K562 (cell line): ENCODE data around the gene MRNIP. TPM values are rescaled to one million over a fixed set of nuclear protein-coding genes. Genes with fewer than 3 reads are reported as not detected.
A peak's percentile ranks its signal among the peaks of the same experiment; 100 is the strongest.

Source experiments
- BDP1 ChIP-seq: IDR thresholded peaks from 3 replicates; pipeline ENCODE4 v1.6.1; 2011; ENCODE audit not compliant: insufficient read length, insufficient read depth
- CREB1 ChIP-seq, 2 experiments: sonication (generic) in 1 of 2; formaldehyde crosslinking in 1 of 2; IDR thresholded peaks; 2 replicates each; pipeline versions ENCODE4 v1.6.1 to v1.8.0; 2012 to 2022; ENCODE audit warnings: inconsistent platforms in 1 of 2, mild to moderate bottlenecking in 1 of 2, missing genetic modification reagents in 1 of 2, moderate library complexity in 1 of 2
- E2F8 ChIP-seq: fragments of 450-650 bp; IDR thresholded peaks from 2 replicates; pipeline ENCODE4 v1.7.1; 2018; ENCODE audit warnings: mild to moderate bottlenecking, low read depth; ENCODE audit not compliant: partially characterized antibody
- MECOM ChIP-seq: fragments of 250-450 bp; sonication (Bioruptor Pico); IDR thresholded peaks from 2 replicates; pipeline ENCODE4 v1.8.0; 2022; ENCODE audit warnings: inconsistent platforms
- NFXL1 ChIP-seq: fragments of 450-650 bp; formaldehyde crosslinking; IDR thresholded peaks from 2 replicates; pipeline ENCODE4 v1.4.0; 2021; ENCODE audit warnings: mild to moderate bottlenecking
- POLR2H ChIP-seq: IDR thresholded peaks from 2 replicates; pipeline ENCODE4 v1.6.1; 2016; ENCODE audit warnings: missing genetic modification characterization, low read depth, mild to moderate bottlenecking, control low read depth, missing compliant biosample characterization, moderate library complexity
- RBFOX2 ChIP-seq: fragments of 200-400 bp; formaldehyde crosslinking; IDR thresholded peaks from 2 replicates; pipeline ENCODE4 v1.6.1; 2017; ENCODE audit warnings: low read depth, mild to moderate bottlenecking, low read length, moderate library complexity
- SAFB2 ChIP-seq: fragments of 200-400 bp; formaldehyde crosslinking; IDR thresholded peaks from 2 replicates; pipeline ENCODE4 v1.6.1; 2018; ENCODE audit warnings: borderline replicate concordance, low read length, low read depth, moderate library complexity; ENCODE audit not compliant: severe bottlenecking
- SMAD4 ChIP-seq: fragments of 250-450 bp; sonication (Bioruptor Pico); conservative IDR thresholded peaks from 2 replicates; pipeline ENCODE4 v1.8.0; 2021; ENCODE audit warnings: inconsistent platforms, mild to moderate bottlenecking, moderate library complexity
- ZNF143 ChIP-seq: sonication (generic); formaldehyde crosslinking; IDR thresholded peaks from 2 replicates; pipeline ENCODE4 v1.9.0; 2022; ENCODE audit warnings: mild to moderate bottlenecking, missing genetic modification reagents
- ZNF280A ChIP-seq: fragments of 450-650 bp; IDR thresholded peaks from 2 replicates; pipeline ENCODE4 v1.6.1; 2018; ENCODE audit warnings: mild to moderate bottlenecking, low read depth; ENCODE audit not compliant: partially characterized antibody
- ZNF639 ChIP-seq, 2 experiments: fragments of 200-800 bp in 1 of 2; sonication (Bioruptor generic) in 1 of 2; sonication (generic) in 1 of 2; formaldehyde crosslinking in 1 of 2; IDR thresholded peaks in 1 of 2; conservative IDR thresholded peaks in 1 of 2; 2 replicates each; pipeline versions ENCODE4 v1.5.0 to v1.6.1; 2016 to 2020; ENCODE audit warnings: missing compliant biosample characterization in 1 of 2, missing genetic modification characterization in 1 of 2, missing genetic modification reagents in 1 of 2
- ZSCAN29 ChIP-seq: fragments of 450-650 bp; IDR thresholded peaks from 2 replicates; pipeline ENCODE4 v1.6.1; 2017
- polyA plus RNA-seq, 8 experiments: library from polyadenylated mRNA; depleted of rRNA in 4 of 8; stranded (reverse) in 5 of 8; unstranded in 3 of 8; fragments of >200 nt; fragmentation: Nextera tagmentation in 2 of 8; fragmentation: Illumina TruSeq in 1 of 8; extraction: Ambion mirVana in 2 of 8; extraction: Trizol in 1 of 8; gene quantifications; 2 replicates each; pipeline versions ENCODE4 v1.2.1 to v1.2.3, GENCODE V29; 2011 to 2014; ENCODE audit warnings: inconsistent platforms in 1 of 8, missing spikeins in 1 of 8
- total RNA-seq, 7 experiments: library from RNA; depleted of rRNA in 6 of 7; stranded (reverse); fragments of >200 nt in 6 of 7; fragmentation: Illumina TruSeq in 2 of 7; extraction: Trizol in 2 of 7; gene quantifications; 2 replicates each; pipeline versions ENCODE4 v1.2.1 to v1.2.3, GENCODE V29; 2011 to 2021; ENCODE audit warnings: low replicate concordance in 1 of 7
- TF ChIP-seq, protein P1 (sequence below): fragments of 250-450 bp; sonication (Bioruptor Pico); IDR thresholded peaks from 2 replicates; pipeline ENCODE4 v1.5.0; 2022; ENCODE audit warnings: mild to moderate bottlenecking
- TF ChIP-seq, protein P2 (sequence below): fragments of 200-400 bp; formaldehyde crosslinking; IDR thresholded peaks from 2 replicates; pipeline ENCODE4 v1.6.1; 2017; ENCODE audit warnings: mild to moderate bottlenecking, low read depth, low read length, moderate library complexity

The MRNIP gene
- total and polyA plus RNA-seq, 9 of the 15 experiments (the other 6 are each of a cell fraction or from before 2014, with no cell fraction given): 3.6 to 39.0 (median 16.8) TPM

GRCh38 chr5:179837076-179838011 lies 21.3 kb downstream of the MRNIP start (continued):
- TF ChIP-seq, protein P1, sequence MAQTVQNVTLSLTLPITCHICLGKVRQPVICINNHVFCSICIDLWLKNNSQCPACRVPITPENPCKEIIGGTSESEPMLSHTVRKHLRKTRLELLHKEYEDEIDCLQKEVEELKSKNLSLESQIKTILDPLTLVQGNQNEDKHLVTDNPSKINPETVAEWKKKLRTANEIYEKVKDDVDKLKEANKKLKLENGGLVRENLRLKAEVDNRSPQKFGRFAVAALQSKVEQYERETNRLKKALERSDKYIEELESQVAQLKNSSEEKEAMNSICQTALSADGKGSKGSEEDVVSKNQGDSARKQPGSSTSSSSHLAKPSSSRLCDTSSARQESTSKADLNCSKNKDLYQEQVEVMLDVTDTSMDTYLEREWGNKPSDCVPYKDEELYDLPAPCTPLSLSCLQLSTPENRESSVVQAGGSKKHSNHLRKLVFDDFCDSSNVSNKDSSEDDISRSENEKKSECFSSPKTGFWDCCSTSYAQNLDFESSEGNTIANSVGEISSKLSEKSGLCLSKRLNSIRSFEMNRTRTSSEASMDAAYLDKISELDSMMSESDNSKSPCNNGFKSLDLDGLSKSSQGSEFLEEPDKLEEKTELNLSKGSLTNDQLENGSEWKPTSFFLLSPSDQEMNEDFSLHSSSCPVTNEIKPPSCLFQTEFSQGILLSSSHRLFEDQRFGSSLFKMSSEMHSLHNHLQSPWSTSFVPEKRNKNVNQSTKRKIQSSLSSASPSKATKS: no peak
- TF ChIP-seq MECOM (CRISPR knock-in tag): no peak
- peak; percentile 2; the same call in 1 of the 2 replicates for TF ChIP-seq POLR2H
- no peak for TF ChIP-seq ZNF143 (CRISPR knock-in tag)
- TF ChIP-seq CREB1 (IDR thresholded peaks at IDR 0.05): no peak
- no peak for TF ChIP-seq CREB1 (CRISPR knock-in tag; IDR thresholded peaks at IDR 0.05)
- TF ChIP-seq, protein P2, sequence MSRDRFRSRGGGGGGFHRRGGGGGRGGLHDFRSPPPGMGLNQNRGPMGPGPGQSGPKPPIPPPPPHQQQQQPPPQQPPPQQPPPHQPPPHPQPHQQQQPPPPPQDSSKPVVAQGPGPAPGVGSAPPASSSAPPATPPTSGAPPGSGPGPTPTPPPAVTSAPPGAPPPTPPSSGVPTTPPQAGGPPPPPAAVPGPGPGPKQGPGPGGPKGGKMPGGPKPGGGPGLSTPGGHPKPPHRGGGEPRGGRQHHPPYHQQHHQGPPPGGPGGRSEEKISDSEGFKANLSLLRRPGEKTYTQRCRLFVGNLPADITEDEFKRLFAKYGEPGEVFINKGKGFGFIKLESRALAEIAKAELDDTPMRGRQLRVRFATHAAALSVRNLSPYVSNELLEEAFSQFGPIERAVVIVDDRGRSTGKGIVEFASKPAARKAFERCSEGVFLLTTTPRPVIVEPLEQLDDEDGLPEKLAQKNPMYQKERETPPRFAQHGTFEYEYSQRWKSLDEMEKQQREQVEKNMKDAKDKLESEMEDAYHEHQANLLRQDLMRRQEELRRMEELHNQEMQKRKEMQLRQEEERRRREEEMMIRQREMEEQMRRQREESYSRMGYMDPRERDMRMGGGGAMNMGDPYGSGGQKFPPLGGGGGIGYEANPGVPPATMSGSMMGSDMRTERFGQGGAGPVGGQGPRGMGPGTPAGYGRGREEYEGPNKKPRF: no peak
- no peak for TF ChIP-seq ZNF280A
- TF ChIP-seq RBFOX2: peak; percentile 21; the same call in 1 of the 2 replicates
- TF ChIP-seq BDP1: no peak
- no peak for TF ChIP-seq E2F8
- TF ChIP-seq ZSCAN29: no peak
- TF ChIP-seq SAFB2: no peak
- TF ChIP-seq SMAD4 (CRISPR knock-in tag): no peak
- 0 out of 2 replicates have a peak, but pooled peaks have one; percentile 61 for TF ChIP-seq NFXL1
- TF ChIP-seq ZNF639 (CRISPR knock-in tag; conservative IDR thresholded peaks at IDR 0.05 in 1 of 2, IDR thresholded peaks at IDR 0.05 in 1 of 2): no peak
